Liver (tissue), 3 donors: ENCODE data around the gene FADS6.

Source experiments
- FOXA1 ChIP-seq: IDR thresholded peaks from 2 replicates; pipeline ENCODE4 v1.6.1; 2016; ENCODE audit warnings: antibody characterized with exemption
- GABPA ChIP-seq, 2 donors: IDR thresholded peaks in 1 of 2; conservative IDR thresholded peaks in 1 of 2; 2 replicates each; pipeline ENCODE4 v1.6.1; 2016; ENCODE audit warnings: antibody characterized with exemption in 2 of 2, mild to moderate bottlenecking in 1 of 2, moderate library complexity in 1 of 2
- JUND ChIP-seq, 2 donors: IDR thresholded peaks; 2 replicates each; pipeline ENCODE4 v1.6.1; 2016; ENCODE audit warnings: antibody characterized with exemption in 2 of 2
- SP1 ChIP-seq: IDR thresholded peaks from 2 replicates; pipeline ENCODE4 v1.6.1; 2018; ENCODE audit warnings: antibody characterized with exemption, mild to moderate bottlenecking
- TAF1 ChIP-seq: conservative IDR thresholded peaks from 2 replicates; pipeline ENCODE4 v1.6.1; 2016; ENCODE audit warnings: antibody characterized with exemption, mild to moderate bottlenecking
- TF ChIP-seq, protein P1 (sequence below): fragments of 150-350 bp; IDR thresholded peaks from 2 replicates; pipeline ENCODE4 v1.5.1; 2017; ENCODE audit warnings: improper control_type of control experiment, low read depth, low read length; ENCODE audit not compliant: missing input control
- TF ChIP-seq, protein P2 (sequence below): IDR thresholded peaks from 2 replicates; pipeline ENCODE4 v1.6.1; 2016; ENCODE audit warnings: antibody characterized with exemption, mild to moderate bottlenecking
- donor health status: healthy.
- donor health status: healthy.

DNA sequence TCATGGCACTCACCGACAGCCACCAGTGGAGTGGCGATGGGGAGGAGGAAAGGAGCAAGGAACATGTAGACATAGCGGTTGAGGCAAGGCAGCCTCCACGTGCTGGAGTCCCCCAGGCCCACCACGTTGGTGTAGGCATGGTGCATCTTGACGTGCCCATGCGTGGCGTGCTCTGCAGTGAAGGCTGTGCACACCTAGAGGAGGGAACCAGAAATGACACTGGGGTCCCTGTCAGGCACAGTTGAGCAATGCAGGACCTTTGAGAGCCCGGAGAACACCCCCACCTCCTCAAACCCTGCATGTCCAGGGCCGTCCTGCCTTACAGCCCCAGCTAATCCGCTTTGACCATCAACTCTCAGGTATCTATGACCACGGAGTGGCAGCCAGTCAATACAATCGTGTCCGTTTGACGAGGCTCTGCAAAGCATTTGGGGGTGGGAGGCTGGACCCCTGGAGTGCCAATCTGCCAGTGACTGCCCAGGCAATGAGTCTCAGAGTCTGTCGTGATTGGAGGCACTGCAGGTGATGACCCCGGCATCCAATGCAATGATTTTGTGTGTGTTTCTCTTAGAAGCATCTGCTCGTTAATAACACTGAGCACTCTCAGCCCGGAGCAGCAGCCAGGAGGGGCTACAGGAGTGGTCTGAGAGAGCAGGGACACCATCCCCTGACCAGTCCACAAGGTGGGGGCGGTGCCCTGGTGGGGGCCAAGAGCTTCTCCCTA, 10.8 kb downstream of the FADS6 start:
- TF ChIP-seq, protein P1, sequence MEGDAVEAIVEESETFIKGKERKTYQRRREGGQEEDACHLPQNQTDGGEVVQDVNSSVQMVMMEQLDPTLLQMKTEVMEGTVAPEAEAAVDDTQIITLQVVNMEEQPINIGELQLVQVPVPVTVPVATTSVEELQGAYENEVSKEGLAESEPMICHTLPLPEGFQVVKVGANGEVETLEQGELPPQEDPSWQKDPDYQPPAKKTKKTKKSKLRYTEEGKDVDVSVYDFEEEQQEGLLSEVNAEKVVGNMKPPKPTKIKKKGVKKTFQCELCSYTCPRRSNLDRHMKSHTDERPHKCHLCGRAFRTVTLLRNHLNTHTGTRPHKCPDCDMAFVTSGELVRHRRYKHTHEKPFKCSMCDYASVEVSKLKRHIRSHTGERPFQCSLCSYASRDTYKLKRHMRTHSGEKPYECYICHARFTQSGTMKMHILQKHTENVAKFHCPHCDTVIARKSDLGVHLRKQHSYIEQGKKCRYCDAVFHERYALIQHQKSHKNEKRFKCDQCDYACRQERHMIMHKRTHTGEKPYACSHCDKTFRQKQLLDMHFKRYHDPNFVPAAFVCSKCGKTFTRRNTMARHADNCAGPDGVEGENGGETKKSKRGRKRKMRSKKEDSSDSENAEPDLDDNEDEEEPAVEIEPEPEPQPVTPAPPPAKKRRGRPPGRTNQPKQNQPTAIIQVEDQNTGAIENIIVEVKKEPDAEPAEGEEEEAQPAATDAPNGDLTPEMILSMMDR, result no peak
- TF ChIP-seq GABPA (IDR thresholded peaks at IDR 0.05 in 1 of 2, conservative IDR thresholded peaks at IDR 0.05 in 1 of 2) (no peak), SP1 (no peak), FOXA1 (no peak), JUND (IDR thresholded peaks at IDR 0.05) (no peak), TAF1 (no peak)
- TF ChIP-seq, protein P2, sequence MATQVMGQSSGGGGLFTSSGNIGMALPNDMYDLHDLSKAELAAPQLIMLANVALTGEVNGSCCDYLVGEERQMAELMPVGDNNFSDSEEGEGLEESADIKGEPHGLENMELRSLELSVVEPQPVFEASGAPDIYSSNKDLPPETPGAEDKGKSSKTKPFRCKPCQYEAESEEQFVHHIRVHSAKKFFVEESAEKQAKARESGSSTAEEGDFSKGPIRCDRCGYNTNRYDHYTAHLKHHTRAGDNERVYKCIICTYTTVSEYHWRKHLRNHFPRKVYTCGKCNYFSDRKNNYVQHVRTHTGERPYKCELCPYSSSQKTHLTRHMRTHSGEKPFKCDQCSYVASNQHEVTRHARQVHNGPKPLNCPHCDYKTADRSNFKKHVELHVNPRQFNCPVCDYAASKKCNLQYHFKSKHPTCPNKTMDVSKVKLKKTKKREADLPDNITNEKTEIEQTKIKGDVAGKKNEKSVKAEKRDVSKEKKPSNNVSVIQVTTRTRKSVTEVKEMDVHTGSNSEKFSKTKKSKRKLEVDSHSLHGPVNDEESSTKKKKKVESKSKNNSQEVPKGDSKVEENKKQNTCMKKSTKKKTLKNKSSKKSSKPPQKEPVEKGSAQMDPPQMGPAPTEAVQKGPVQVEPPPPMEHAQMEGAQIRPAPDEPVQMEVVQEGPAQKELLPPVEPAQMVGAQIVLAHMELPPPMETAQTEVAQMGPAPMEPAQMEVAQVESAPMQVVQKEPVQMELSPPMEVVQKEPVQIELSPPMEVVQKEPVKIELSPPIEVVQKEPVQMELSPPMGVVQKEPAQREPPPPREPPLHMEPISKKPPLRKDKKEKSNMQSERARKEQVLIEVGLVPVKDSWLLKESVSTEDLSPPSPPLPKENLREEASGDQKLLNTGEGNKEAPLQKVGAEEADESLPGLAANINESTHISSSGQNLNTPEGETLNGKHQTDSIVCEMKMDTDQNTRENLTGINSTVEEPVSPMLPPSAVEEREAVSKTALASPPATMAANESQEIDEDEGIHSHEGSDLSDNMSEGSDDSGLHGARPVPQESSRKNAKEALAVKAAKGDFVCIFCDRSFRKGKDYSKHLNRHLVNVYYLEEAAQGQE, result no peak
